CD14-positive monocyte (primary cell): ENCODE measurements around the gene KIFC3. TPM values are rescaled to one million over a fixed set of nuclear protein-coding genes. Genes with fewer than 3 reads are reported as not detected.
"Not testable (repeated sequence)": the region's sequence is repeated elsewhere in the genome, so short reads cannot be mapped to it uniquely, and the experiment has no call there.

Experiments
- DNase-seq, 3 donors: peaks; one replicate each; pipeline ENCODE4 v3.0.0-alpha.2; 2011 to 2022
- H2AFZ ChIP-seq: 2 replicates; pipeline ENCODE4 v1.6.0; 2012; ENCODE audit warnings: mild to moderate bottlenecking, low read depth, low read length, inconsistent platforms; ENCODE audit not compliant: insufficient read depth, poor library complexity, severe bottlenecking
- H3K27ac ChIP-seq, 2 donors: 1 replicate in 1 of 2; 2 replicates in 1 of 2; pipeline ENCODE4 v1.5.1; 2012 to 2013; ENCODE audit warnings: low read length in 2 of 2, control low read depth in 1 of 2, inconsistent platforms in 1 of 2, low read depth in 1 of 2, mild to moderate bottlenecking in 1 of 2
- H3K27me3 ChIP-seq, 2 donors: one replicate each; pipeline versions ENCODE4 v1.6.0 to v1.6.1; 2011 to 2013; ENCODE audit warnings: low read length in 2 of 2; ENCODE audit not compliant: control insufficient read depth in 2 of 2, insufficient read depth in 2 of 2
- H3K36me3 ChIP-seq, 2 donors: replicated peaks in 1 of 2; 1 replicate in 1 of 2; 2 replicates in 1 of 2; pipeline versions ENCODE4 v1.5.1 to v1.6.1; 2012 to 2013; ENCODE audit warnings: low read length in 2 of 2, control low read depth in 1 of 2, inconsistent platforms in 1 of 2, mild to moderate bottlenecking in 1 of 2; ENCODE audit not compliant: insufficient read depth in 2 of 2, control insufficient read depth in 1 of 2
- H3K4me1 ChIP-seq, 2 donors: 1 replicate in 1 of 2; 2 replicates in 1 of 2; pipeline versions ENCODE4 v1.5.1 to v1.6.1; 2012 to 2013; ENCODE audit warnings: low read length in 2 of 2, control low read depth in 1 of 2, inconsistent platforms in 1 of 2, mild to moderate bottlenecking in 1 of 2, moderate library complexity in 1 of 2; ENCODE audit not compliant: insufficient read depth in 2 of 2, control insufficient read depth in 1 of 2
- H3K4me2 ChIP-seq: replicated peaks from 2 replicates; pipeline ENCODE3; 2012; ENCODE audit warnings: low read length, moderate library complexity, mild to moderate bottlenecking; ENCODE audit not compliant: poor library complexity, severe bottlenecking; ENCODE audit errors: extremely low read depth
- H3K4me3 ChIP-seq, 3 experiments: fragments of 200-600 bp in 1 of 3; sonication (generic) in 1 of 3; replicated peaks in 1 of 3; 1 replicate in 2 of 3; 2 replicates in 1 of 3; pipeline ENCODE4 v1.5.1; 2011 to 2013; ENCODE audit warnings: low read length in 3 of 3, mild to moderate bottlenecking in 3 of 3, control low read depth in 2 of 3, low read depth in 2 of 3, inconsistent platforms in 1 of 3, moderate library complexity in 1 of 3
- H3K79me2 ChIP-seq: 2 replicates; pipeline ENCODE4 v1.6.0; 2012; ENCODE audit warnings: mild to moderate bottlenecking, control low read depth, inconsistent platforms, low read length, moderate library complexity; ENCODE audit not compliant: insufficient read depth
- H3K9ac ChIP-seq: 2 replicates; pipeline ENCODE4 v1.6.0; 2017; ENCODE audit warnings: low read length, mild to moderate bottlenecking; ENCODE audit not compliant: insufficient read depth, poor library complexity, severe bottlenecking
- H3K9me3 ChIP-seq, 2 donors: replicated peaks in 1 of 2; 1 replicate in 1 of 2; 2 replicates in 1 of 2; pipeline versions ENCODE4 v1.5.1 to v1.6.1; 2012 to 2013; ENCODE audit warnings: low read length in 2 of 2, control low read depth in 1 of 2; ENCODE audit not compliant: control insufficient read depth in 1 of 2, insufficient read depth in 1 of 2
- H4K20me1 ChIP-seq: 2 replicates; pipeline ENCODE4 v1.6.0; 2012; ENCODE audit warnings: mild to moderate bottlenecking, low read length, control low read depth, moderate library complexity; ENCODE audit not compliant: insufficient read depth
- H3K27ac Mint-ChIP-seq, 7 donors: one replicate each; pipeline ENCODE4 v1.8.0; 2020; ENCODE audit warnings: mild to moderate bottlenecking in 7 of 7, mixed read lengths in 7 of 7, moderate library complexity in 6 of 7, inconsistent platforms in 2 of 7
- H3K27me3 Mint-ChIP-seq, 3 donors: one replicate each; pipeline ENCODE4 v1.8.0; 2021 to 2022; ENCODE audit warnings: low read depth in 3 of 3, mild to moderate bottlenecking in 3 of 3, mixed read lengths in 3 of 3, moderate library complexity in 3 of 3, inconsistent platforms in 1 of 3
- H3K36me3 Mint-ChIP-seq, 2 donors: one replicate each; pipeline ENCODE4 v1.8.0; 2020; ENCODE audit warnings: mixed read lengths in 2 of 2, inconsistent platforms in 1 of 2, mild to moderate bottlenecking in 1 of 2
- H3K4me1 Mint-ChIP-seq: one replicate; pipeline ENCODE4 v1.8.0; 2020; ENCODE audit warnings: mild to moderate bottlenecking, mixed read lengths
- H3K4me3 Mint-ChIP-seq, 2 donors: one replicate each; pipeline ENCODE4 v1.8.0; 2020; ENCODE audit warnings: mild to moderate bottlenecking in 2 of 2, mixed read lengths in 2 of 2, moderate library complexity in 1 of 2
- H3K9me3 Mint-ChIP-seq, 7 donors: one replicate each; pipeline ENCODE4 v1.8.0; 2020 to 2022; ENCODE audit warnings: mixed read lengths in 7 of 7, mild to moderate bottlenecking in 6 of 7, moderate library complexity in 6 of 7, inconsistent platforms in 2 of 7
- CTCF ChIP-seq: fragments of 200-600 bp; IDR thresholded peaks from one replicate; pipeline ENCODE4 v1.8.0; 2022; ENCODE audit warnings: antibody characterized with exemption, mild to moderate bottlenecking
- WGBS: methylation state at CpG from one replicate; pipeline ENCODE4 v1.1.5; 2013; ENCODE audit warnings: missing lambda C conversion rate; ENCODE audit not compliant: insufficient coverage; 5-methylcytosine and 5-hydroxymethylcytosine counted together
- intact Hi-C, 2 donors: fragments of 100-400 bp; cut with micrococcal nuclease; formaldehyde crosslinking; loops; one replicate each; pipeline versions ENCODE4 v1.15.0 to v1.15.1; 2023
- polyA plus RNA-seq, 3 donors: library from polyadenylated mRNA; depleted of rRNA in 1 of 3; unstranded in 2 of 3; stranded (reverse) in 1 of 3; fragments of 300-500 nt in 2 of 3; fragments of >200 nt in 1 of 3; fragmentation: Illumina TruSeq in 2 of 3; gene quantifications; 1 replicate in 2 of 3; 2 replicates in 1 of 3; pipeline ENCODE4 v1.2.3, GENCODE V29; 2012 to 2021

KIFC3 gene
- polyA plus RNA-seq, 3 donors = 0.24 to 1.7 TPM; not detected in 1

GRCh38 chr16:57848181-57848580 is 45.9 kb upstream of the KIFC3 start:
- no peaks in the 10 kb centered on the region for H3K9me3 ChIP-seq
- no peak overlapping the region for H3K9ac ChIP-seq
- no peak overlapping the region for H3K4me3 Mint-ChIP-seq
- H3K27ac Mint-ChIP-seq = no peak overlapping the region
- 93% methylated on average over 4 of the region's 5 CpGs for WGBS
- no peaks in the 10 kb centered on the region for H4K20me1 ChIP-seq
- no peaks in the 10 kb centered on the region for H3K4me1 ChIP-seq
- no peak for TF ChIP-seq CTCF
- H3K4me3 ChIP-seq = no peak overlapping the region
- DNase-seq = no peak
- H3K9me3 Mint-ChIP-seq = peaks cover 0 to 3% (median 0%) of the 10 kb centered on the region in 7 donors
- H3K36me3 ChIP-seq = no peaks in the 10 kb centered on the region
- H2AFZ ChIP-seq = no peak overlapping the region
- no peaks in the 10 kb centered on the region for H3K36me3 Mint-ChIP-seq
- intact Hi-C loops = no loop called here
- H3K79me2 ChIP-seq = no peaks in the 10 kb centered on the region
- H3K27ac ChIP-seq = no peak overlapping the region
- peaks cover 3 to 4% (median 3%) of the 10 kb centered on the region in 3 donors for H3K27me3 Mint-ChIP-seq
- no peaks in the 10 kb centered on the region for H3K4me1 Mint-ChIP-seq
- H3K4me2 ChIP-seq = no peak overlapping the region
- H3K27me3 ChIP-seq = no peaks in the 10 kb centered on the region

- intact Hi-C loops, H3K9ac ChIP-seq, H3K36me3 ChIP-seq, H3K9me3 ChIP-seq, H3K9me3 Mint-ChIP-seq, H3K79me2 ChIP-seq, DNase-seq, H3K4me3 ChIP-seq, H3K27ac ChIP-seq, H3K27ac Mint-ChIP-seq, H3K27me3 Mint-ChIP-seq, H4K20me1 ChIP-seq, H3K36me3 Mint-ChIP-seq, H3K27me3 ChIP-seq, H2AFZ ChIP-seq, H3K4me1 Mint-ChIP-seq, H3K4me3 Mint-ChIP-seq, H3K4me2 ChIP-seq, H3K4me1 ChIP-seq: not testable (repeated sequence)
- 85% methylated on average over 4 of the region's 6 CpGs for WGBS
Measured at GRCh38 chr16:57846931-57847330, 44.6 kb upstream of the KIFC3 start.
